NCI-H1694 treated with DMSO at 0.1 percent for 48 hours (cell line): ENCODE data around the gene SLC37A1.

ENCODE experiments used
- DNase-seq: peaks from one replicate; lab custom pipeline; 2025; lab: John Stamatoyannopoulos, UW

Gene SLC37A1

DNA sequence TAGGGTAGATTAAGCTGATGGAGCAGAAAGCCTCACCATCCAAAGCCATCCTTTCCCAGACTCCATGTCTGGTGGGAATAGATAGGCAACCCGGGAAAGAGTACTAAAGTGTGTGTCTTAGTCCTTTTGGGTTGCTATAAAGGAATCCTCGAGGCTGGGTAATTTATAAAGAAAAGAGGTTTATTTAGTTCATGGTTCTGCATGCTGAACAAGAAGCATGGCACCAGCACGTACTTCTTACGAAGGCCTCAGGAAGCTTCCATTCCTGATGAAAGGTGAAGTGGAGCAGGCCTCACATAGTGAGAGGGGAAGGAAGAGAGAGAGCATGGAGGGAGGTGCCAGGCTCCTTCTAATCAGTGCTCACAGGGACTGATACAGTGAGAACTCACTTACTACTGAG is 6.2 kb upstream of the SLC37A1 start:
- no peak for DNase-seq

DNA sequence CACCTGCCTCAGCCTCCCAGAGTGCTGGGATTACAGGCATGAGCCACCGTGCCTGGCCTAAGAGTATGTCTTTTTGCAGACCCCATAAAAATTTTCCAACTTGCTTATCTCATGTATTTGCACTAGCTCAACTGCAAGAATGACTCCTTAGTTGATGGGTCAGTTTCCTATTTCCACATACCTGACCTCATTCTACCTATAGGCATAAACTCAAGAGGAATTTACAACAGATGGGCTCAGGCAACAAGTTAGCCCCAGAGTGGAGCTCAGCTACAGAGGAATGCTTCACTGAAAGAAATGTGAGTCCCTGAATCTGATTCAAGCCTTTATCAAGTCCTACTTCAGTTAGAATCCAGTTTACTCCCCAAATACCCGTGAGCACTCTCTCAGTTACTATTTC is 5.3 kb upstream of the SLC37A1 start:
- DNase-seq, result no peak

DNA sequence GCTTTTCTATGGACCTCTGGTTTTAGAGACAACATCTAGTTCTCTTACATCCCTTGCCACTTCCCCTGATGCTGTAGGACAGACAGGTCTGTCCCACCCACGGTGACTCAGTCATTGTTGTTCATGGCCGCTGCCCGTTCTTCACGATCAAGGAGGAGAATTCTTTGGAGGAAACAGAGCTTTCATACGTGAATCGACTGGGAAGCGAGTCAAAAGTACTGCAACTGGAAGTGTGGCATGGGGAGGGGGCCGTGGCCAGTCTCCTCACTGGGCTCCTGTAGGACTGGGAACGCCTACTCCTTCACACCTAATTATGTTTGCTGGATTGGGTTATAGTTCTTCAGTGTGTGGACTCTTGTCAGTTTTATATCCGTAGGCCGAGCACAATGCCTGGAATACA is 4.4 kb upstream of the SLC37A1 start:
- DNase-seq, result no peak

DNA sequence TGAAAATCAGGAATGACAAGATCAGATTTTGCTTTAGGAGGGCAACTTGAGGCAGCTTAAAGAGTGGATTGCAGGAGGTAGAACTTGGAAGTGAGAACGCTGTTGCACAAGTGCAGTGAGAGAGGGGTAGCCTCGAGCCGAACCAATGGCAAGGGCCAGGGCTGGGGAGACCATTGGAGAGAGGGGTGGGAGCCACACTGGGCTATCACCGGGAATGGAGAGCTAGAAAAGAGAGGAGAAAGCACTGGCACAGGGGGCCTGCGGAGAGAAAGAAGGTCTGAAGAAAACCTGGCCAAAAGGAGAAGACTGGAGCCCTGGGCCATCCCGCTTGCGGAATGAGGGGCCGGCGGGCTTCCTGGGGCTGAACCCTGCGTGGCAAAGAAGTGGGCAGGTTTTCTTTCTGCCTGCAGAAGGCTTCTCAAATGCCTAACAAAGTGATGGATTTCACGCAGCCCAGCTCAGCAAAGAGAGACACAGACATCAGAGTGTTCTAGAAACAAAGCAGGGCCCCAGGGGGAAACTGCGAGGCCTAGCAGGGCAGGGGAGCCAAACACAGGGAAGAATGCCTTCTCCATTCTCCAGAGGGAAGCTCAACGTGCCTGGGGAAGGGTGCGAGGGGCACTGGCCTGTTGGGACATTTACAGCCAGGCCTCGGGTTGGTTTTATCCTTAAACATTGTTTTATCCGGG is 1.2 kb upstream of the SLC37A1 start:
- DNase-seq, result no peak

DNA sequence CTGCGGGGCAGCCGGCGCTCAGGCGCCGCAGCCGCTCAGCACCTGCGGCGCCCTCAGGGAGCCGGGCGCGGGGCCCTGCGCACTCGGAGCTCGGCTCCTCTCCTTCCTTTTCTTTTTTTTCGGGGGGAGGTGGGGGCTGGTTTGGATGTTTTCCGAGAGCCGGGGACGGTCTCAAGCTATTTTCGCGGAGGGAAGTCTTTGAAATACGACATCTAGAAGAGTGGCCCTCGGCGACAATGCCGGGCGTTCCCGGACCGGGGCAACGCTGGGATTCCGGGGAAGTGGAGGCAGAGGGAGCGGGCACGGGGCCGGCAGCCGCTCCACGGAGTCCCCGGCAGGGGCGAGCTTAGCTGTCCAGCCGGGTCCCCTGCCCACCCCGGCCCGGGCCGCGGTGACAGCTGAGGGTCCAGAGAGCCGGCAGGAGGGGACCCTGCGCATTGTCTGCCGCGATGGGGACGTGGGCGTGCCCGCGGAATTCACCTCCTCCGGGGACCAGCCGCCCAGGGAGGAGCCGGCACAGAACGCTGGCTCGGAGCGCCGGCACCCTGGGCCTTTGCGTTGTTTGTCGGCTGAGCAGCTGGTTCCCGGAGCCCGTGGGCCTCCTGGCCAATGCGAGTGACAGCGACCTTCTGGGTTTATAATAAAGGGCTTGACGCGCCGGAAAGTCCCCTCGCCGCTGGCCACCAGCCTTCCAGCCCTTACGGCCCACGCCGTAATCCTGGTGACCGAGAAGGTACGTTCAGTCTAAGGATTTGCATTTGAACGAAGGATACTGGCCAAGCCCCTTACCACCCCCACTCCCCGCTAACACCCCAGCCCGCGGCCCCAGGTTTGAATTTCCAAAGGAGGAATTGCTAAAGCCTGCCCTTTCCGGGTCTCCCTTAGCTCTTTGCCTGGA is 582 bp downstream of the SLC37A1 start:
- DNase-seq, result peak; percentile 36

DNA sequence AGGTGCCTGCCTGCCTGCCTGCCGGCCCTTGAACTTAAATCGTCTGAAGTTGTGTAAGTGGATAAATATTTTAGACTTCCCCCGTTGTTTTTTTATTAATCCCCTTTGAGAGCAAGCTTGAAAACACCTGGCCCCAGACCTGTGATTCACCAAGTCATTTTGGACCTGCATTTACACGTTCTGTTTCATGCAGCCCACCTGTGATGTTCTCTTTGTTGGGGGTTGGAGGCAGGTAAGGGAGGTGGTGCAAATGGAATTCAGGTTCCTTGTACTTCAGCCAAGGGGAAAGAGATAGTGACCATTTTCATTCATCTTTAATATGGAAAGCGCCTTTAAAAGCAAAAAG is 1.2 kb downstream of the SLC37A1 start:
- DNase-seq, result no peak

DNA sequence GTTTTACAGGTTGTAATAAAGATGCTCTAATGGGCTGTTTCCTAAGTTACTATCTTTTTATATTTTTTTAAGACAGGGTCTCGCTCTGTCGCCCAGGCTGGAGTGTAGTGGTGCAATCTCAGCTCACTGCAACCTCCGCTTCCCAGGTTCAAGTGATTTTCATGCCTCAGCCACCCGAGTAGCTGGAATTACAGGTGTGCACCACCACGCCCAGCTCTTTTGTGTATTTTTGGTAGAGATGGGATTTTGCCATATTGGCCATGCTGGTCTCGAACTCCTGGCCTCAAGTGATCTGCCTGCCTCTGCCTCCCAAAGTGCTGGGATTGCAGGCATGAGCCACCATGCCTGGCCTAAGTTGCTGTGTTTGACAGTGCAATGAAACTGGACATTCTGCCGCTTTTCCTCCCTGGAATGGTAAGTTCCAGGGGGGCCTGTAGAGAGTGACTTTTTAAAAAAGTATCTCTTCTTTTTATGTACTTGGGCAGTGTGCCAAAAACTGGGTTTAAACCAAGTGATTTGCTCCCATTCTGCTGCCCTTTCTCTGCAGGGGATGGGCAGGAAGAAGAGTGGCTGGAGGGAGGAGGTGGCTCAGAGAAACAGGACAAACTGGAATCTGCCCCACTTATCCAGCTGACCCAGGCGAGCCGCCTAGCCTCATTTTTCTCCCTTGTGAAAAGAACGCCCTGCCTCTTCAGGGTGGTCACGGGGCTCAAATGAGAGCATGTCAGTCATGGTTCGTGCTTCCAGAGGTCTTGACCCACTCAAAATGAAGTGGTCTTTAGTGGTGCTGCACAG is 2.3 kb downstream of the SLC37A1 start:
- DNase-seq, result no peak

DNA sequence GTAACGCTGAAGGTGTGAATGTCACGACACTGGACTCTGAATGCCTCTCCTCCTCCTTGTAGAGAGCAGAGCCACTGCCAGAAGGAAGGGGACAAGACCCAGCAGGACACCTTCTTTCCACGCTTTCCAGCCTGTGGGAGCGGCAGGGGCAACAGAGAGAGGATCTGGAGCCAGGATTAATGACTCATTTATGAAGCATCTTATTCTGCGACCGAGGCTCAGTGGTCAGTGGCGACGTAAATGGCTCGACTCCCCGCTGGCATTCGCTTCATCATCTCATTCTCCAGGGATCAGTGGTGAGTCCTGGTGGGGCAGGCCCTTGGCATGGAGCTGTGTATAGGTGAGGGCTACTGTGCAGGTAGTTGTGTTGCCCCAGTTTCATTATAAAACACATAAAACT is 4.6 kb downstream of the SLC37A1 start:
- DNase-seq, result no peak

DNA sequence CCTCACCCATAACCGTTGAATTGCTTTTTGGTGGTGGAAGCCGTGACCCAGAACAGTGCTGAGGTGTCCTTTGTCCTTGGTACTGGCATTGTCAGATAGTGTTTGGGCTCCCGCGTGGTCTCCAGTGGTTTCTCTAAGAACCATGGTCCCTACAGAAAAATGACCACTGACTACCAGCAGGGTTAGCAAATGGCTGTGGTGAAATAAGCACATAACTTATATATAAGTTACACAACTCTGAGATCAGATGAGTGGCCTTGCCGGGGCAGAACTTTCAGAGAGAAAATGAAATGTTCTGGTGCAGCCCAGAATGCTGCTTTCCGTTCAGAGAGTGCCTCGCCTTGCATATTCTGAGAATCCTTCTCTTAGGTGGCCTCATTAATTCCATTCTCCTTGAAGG is 5.0 kb downstream of the SLC37A1 start:
- no peak for DNase-seq

DNA sequence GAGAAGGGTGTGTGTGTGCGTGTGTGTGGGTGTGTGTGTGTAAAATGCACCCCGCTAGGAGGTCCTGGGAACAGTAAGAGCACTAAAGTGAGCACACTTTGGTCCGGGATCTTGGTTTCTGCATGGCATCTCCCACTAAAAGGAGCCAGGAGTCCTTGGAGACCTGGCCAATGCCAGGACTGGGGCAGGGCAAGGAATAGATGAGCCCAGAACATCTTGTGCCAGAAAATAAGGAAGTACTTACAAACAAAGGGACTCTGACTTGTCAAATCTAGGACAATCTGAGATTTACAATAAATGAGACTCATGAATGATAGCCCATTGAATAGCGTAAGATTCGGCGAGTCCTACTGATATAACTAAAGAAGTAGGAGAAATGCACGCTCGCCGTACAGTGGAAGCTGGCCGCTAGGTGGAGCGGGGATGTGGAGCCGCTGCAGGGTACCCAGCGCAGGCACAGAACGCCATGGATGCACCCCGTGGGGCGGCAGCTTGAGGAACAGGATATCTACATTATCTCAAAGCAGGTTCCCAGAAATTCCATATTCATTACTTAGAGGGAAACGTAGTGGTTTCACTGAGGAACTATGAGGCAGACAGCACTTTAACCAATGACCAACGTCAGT is 7.1 kb downstream of the SLC37A1 start:
- DNase-seq, result no peak

DNA sequence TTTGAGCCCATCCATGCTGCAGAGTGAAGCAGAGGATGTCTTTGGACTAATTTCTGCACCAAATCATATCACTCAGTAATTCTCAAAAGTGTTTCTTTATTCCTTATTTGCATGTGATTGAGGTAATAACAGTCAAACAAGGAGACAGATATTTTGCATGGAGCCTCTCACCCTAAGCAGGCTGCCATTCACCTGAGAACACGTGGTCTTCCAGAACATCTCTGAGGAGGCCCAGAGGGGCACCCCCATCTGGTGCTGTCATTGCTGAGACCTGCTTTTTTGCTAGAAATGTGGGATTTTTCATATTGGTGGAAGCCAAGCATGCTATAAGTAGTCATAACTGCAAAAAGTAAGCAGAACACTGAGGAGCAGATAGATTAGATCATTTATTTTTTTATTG is 7.7 kb downstream of the SLC37A1 start:
- DNase-seq, result no peak

DNA sequence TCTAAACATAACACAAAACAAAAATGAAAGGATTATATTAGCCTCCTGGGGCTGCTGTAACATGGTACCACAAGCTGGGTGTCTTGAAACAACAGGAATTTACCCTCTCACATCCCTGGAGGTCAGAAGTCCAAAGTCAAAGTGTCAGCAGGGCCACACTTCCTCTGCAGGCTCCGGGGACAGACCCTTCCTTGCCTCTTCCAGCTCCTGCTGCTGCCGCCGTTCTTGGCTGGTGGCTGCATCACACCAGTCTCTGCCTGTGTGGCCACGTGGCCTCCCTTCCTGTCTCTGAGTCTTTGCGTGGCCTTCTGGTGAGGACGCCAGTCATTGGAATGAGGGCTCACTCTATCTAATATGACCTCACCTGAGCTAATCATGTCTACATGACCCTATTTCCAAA is 8.2 kb downstream of the SLC37A1 start:
- DNase-seq, result no peak

DNA sequence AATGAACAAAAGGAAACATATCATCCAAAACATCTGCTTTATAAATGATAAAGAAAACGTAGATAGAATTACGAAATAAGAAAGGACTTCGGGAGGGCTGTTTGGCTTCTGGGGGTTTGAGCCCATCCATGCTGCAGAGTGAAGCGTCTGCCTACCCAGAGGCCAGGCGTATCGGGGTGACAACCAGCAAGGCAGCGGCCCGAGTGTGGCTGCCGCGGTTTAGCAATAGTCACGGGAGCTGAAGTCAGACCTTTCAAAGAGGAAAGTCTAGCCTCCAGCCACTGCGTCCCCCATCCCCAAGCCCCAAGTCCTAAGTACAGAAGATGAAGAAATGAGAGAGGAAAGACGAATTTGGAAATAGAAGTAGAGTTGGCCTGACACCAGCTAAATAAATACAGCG is 8.6 kb downstream of the SLC37A1 start:
- DNase-seq, result no peak

DNA sequence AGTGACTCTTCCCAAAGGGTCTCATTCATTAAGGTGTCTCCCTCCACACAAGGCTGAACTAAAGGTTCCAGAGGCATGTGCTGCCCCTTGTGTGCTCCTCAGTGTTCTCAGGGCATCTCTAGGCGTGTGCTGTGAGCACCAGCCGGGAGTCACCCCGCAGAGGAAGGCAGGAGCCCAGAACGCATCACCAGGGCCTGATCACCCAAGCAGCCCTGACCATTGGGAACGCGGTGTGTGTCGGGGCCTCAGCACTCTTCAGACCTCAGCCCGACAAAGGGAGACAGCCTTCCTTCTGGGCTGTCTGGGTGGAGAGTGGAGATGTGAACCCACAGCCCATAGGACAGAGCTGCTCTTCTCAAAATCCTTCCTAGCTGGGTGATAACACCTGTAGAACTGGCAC is 9.1 kb downstream of the SLC37A1 start:
- DNase-seq, result no peak

DNA sequence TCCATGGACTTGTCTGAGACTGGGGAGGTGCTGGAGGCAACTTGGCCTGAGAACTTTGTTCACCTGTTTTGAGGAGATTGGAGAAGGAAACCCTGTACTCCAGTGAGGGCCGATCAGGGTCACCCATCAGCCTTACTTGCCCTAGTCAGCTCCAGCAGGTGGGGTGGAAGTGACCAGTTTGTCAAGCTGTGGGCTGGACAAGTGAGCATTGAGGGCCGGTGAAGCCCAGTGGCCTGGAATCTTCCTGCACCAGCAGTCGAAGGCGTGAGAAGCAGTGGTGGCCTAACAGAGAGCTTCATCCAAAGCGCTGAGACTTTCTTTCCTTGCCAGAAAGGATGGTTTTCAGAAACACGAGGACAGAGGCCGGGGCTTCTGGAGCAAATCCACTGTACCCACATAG is 9.6 kb downstream of the SLC37A1 start:
- DNase-seq, result no peak

DNA sequence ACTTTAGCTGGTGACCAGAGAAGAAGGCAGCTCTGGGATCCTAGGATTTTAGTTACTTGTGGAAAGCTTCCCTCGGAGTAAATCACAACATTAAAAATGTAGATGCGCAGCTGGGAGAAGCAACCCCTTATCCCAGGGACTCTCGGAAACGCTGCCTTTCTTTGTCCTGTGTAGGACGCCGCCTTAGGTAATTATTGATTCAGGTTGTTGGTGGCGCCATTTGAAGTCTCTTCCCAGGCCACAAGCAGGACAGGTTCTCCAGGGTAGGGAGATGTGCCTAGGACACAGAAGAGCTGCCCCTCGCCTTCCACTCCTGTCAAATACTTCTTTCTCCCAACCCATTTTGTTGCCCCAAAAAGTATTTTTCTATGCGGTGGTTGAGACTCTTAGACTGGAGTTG is 10.3 kb downstream of the SLC37A1 start:
- no peak for DNase-seq

DNA sequence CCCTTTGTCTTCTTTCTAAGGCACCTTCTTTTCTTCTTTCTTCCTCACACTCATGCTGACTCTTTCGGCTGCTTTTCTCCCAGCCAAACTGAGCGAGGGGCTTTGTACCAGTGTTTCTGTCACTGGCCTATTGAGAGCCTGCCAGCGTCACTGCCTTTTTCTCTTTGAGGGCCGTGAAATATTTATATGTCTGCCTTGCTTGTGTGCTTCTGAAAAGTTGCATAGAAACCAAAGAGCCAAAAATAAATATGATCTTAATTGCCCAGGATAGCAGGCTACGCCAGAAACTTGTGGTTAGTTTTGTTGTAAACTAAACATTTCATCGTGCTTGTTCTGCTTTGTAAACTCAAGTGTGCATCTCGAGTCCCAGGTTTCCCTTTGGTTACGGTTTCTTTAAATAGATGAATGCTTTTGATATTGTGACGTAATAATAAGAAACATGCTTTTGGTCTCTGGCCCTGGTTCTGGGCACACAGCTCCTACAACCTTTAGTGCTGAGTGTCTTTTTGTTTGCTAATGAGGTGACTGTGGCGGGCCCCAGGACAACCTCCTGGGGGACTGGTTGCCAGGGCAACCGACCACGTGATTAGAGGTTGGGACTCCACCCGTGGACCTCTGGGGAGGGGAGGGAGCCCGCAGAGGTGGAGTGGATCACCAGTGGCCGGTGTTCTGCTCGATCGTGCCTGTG is 10.8 kb downstream of the SLC37A1 start:
- DNase-seq, result no peak

DNA sequence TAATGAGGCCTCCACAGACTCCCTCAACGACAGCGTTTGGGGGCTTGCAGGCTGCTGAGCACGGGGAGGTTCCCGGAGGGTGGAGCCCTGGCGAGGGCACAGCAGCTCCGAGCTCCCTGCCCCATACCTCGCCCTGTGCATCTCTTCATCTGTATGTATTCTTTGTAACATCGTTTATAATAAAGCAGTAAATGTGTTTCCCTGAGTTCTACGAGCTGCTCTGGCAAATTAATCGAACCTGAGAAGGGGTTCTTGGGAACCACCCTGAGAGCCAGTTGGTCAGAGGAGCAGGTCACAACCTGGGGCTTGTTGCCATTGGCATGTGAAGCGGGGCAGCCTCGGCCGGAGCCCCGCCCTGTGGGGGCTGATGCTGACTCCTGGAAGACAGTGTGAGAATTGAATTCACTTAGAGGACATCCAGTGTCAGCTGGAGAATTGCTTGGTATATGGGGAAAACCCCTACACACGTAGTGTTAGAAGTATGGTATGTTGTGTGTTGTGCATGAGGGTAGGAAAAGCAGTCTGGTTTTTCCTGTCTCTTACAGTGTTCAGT is 11.5 kb downstream of the SLC37A1 start:
- DNase-seq, result no peak

DNA sequence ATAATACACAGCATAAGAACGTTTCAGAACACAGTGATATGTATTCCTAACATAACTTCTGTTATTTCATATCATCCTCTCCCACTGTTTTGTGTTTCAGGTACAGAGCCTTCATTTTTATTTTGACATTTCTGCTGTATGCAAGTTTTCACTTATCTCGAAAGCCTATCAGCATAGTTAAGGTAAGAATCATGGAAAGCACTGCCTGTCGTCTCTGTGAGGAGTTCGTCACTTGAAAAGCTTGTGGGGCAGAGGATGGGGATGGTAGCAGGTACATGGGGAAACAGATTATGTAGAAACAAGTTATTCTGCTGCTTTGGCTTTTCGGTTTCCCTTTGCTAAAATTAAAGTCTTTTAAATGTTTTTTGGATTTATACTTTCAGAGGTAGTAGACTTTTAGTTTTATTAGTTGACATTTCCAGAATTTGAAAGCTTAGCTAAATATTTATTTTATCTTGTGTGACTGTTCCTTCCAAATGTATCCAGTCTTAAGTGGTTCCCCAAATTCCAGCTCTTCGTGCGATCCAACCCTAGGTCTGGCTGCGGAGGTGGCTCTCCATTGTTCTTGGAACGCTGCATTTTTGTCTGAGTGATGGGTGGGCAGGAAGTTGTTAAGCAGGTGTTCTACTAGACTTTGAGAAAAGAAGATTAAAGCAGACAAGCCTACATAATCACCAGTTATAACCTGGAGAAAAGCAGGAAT is 12.2 kb downstream of the SLC37A1 start:
- no peak for DNase-seq

DNA sequence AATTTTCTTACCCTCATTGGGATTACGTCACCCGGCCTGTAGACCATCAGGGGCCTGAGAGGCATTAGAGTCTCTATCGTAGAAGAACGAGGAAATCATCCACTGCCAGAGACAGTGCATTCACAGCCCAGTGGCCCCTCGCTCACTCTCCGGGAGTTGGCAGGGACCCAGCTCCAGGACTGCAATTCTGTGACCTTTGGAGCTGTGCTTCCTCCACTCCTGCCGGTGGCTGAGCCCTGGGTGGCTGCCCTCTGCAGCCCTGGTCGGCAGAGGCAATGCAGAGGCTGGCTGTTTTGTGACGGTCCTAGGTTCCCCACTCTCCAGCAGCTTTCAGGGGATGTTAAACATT is 12.7 kb downstream of the SLC37A1 start:
- DNase-seq, result no peak

DNA sequence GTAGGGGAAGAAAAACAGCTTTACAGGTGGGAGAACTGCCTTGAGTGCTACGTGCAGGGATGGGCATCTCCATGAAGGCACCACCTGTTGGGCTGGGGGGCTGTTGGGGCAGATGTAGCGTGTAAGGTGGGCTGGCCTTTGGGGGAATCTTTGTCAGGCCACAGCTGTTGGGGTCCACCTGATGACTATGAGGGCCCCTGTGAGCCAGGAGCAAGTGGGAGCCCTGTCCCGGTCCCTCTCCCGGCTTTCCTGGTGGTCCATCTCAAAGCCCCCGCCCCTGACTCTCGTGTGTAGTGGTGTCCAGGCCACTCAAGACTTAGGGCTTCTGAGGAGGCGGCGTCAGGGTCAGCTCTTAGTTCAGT is 13.5 kb downstream of the SLC37A1 start:
- DNase-seq, result no peak
